ENCODE data around the gene L3MBTL4. TPM values are rescaled to one million over a fixed set of nuclear protein-coding genes. Genes with fewer than 3 reads are reported as not detected.

The L3MBTL4 gene
- total RNA-seq, 1 donor from 2014 or later = 16.2 TPM

- H3K4me3 ChIP-seq = no peak overlapping the region
- TF ChIP-seq CTCF (IDR thresholded peaks at IDR 0.05) = no peak
- H3K27ac ChIP-seq = no peak overlapping the region
- H3K36me3 ChIP-seq = no peaks in the 10 kb centered on the region
- H3K27me3 ChIP-seq = no peaks in the 10 kb centered on the region
- ATAC-seq = no peak
- no peaks in the 10 kb centered on the region for H3K4me1 ChIP-seq
- DNase-seq = no peak
- intact Hi-C loops (cut with DNase I) = no loop called here
- H3K9me3 ChIP-seq = no peaks in the 10 kb centered on the region
These were observed 410.0 kb downstream of the L3MBTL4 start for GRCh38 chr18:6004683-6005082.

GRCh38 chr18:6004119-6004518 is 410.6 kb downstream of the L3MBTL4 start:
- no peak overlapping the region for H3K27ac ChIP-seq
- no peaks in the 10 kb centered on the region for H3K36me3 ChIP-seq
- no peak for ATAC-seq
- no peak for TF ChIP-seq CTCF (IDR thresholded peaks at IDR 0.05)
- no peak overlapping the region for H3K4me3 ChIP-seq
- H3K27me3 ChIP-seq = no peaks in the 10 kb centered on the region
- intact Hi-C loops (cut with DNase I) = no loop called here
- DNase-seq = no peak
- no peaks in the 10 kb centered on the region for H3K4me1 ChIP-seq
- no peaks in the 10 kb centered on the region for H3K9me3 ChIP-seq

- H3K4me3 ChIP-seq = no peak overlapping the region
- DNase-seq (no peak), ATAC-seq (no peak)
- no peak for TF ChIP-seq CTCF (IDR thresholded peaks at IDR 0.05)
- no peaks in the 10 kb centered on the region for H3K36me3 ChIP-seq
- intact Hi-C loops (cut with DNase I) = no loop called here
- no peak overlapping the region for H3K27ac ChIP-seq
- H3K9me3 ChIP-seq = no peaks in the 10 kb centered on the region
- H3K4me1 ChIP-seq = no peaks in the 10 kb centered on the region
- H3K27me3 ChIP-seq = no peaks in the 10 kb centered on the region
These were observed 412.8 kb downstream of the L3MBTL4 start for GRCh38 chr18:6001867-6002266.

GRCh38 chr18:5998907-5999306 is 415.8 kb downstream of the L3MBTL4 start:
- no peak for TF ChIP-seq CTCF (IDR thresholded peaks at IDR 0.05)
- H3K27ac ChIP-seq = no peak overlapping the region
- intact Hi-C loops (cut with DNase I) = no loop called here
- no peaks in the 10 kb centered on the region for H3K27me3 ChIP-seq
- H3K4me3 ChIP-seq = no peak overlapping the region
- DNase-seq (no peak), ATAC-seq (no peak)
- no peaks in the 10 kb centered on the region for H3K4me1 ChIP-seq
- no peaks in the 10 kb centered on the region for H3K36me3 ChIP-seq
- no peaks in the 10 kb centered on the region for H3K9me3 ChIP-seq

- Histone ChIP-seq H3K27me3 (no peaks in the 10 kb centered on the region), H3K4me1 (no peaks in the 10 kb centered on the region), H3K9me3 (no peaks in the 10 kb centered on the region), H3K27ac (no peak overlapping the region), H3K36me3 (no peaks in the 10 kb centered on the region), H3K4me3 (no peak overlapping the region)
- no peak for TF ChIP-seq CTCF (IDR thresholded peaks at IDR 0.05)
- intact Hi-C loops (cut with DNase I) = no loop called here
- no peak for ATAC-seq
- DNase-seq = no peak
These were observed 416.4 kb downstream of the L3MBTL4 start for GRCh38 chr18:5998166-5998881.

GRCh38 chr18:5997361-5997760 is 417.4 kb downstream of the L3MBTL4 start:
- Histone ChIP-seq H3K27ac (no peak overlapping the region), H3K4me1 (no peaks in the 10 kb centered on the region), H3K27me3 (no peaks in the 10 kb centered on the region), H3K4me3 (no peak overlapping the region), H3K36me3 (no peaks in the 10 kb centered on the region), H3K9me3 (no peaks in the 10 kb centered on the region)
- intact Hi-C loops (cut with DNase I) = no loop called here
- ATAC-seq = no peak
- TF ChIP-seq CTCF (IDR thresholded peaks at IDR 0.05) = no peak
- DNase-seq = no peak
